HG02571 (cell line): Measurements from ENCODE around the gene CCDC116.
"Not testable (repeated sequence)": the region's sequence is repeated elsewhere in the genome, so short reads cannot be mapped to it uniquely, and the experiment has no call there.

ENCODE experiments used
- ATAC-seq: cut with Tn5 transposase; IDR thresholded peaks from one replicate; pipeline ENCODE4 v1.9.1; 2021; ENCODE audit warnings: mild to moderate bottlenecking, moderate library complexity; ENCODE audit not compliant: unreplicated experiment

The CCDC116 gene, protein sequence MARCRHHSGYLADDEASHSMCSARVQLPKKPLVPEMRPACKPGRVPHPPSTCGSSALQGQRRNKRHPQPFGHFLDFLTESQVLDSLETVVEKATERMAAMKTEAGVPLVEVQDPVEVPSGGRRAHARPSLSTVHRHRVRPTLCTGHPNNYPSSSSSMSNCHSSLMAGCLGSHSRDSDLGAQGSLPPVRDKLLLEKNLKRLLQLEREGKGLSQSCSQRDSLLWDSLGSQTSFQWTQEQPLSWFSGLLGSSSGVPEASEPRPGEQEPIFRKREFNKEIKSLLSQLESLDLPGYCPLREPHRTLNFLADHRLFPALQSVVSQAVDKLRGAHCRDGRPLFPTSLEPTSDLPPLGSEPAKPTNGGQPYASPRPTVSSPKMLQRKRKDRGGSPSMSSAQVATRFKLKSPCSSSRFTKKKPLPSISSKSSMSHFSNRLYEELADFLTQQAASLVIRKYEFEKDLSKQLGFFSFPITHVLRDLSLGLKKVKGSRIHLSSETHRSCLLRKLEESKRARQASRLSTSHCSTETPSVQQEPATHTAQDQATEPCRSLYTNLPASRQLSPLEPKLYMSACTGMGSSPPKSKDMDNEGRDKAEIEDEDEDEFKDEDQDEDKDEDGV

DNA sequence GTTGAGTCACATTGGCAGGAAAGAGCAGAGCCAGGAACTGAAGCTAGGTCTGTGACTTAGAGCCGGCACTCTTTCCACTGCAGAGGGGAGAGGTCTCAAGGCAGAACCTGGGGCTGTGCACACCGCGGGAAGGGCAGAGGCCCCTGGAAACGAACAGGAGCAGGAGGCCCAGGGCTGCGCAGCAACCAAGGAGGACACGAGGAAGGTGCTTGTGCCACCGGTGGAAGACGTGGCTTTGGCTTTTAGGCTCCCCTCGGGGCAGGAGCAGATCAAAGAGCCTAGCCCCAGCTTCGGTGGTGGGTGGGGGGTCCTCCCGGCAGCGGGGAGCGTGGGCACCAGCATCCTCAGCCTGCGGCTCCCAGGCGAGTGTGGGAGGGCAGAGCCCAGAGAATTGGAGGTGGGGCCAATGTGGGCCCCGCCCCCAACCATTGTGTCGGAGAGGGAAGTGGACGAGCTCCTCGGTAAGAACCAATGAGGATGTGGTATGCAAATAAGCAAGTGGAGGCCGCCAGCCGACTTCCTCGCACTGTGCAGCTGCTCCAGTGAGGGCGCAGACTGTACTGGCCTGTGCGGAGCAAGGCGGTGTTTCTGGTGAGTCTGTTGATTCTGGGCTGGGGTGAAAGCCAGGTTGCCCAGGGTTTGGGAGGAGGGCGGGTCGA, at the start of gene CCDC116:
CCDC116 (plus strand) TSS at position 524 of the 659 bp plus-strand sequence. CDS start 422 bp downstream, outside the sequence.
- no peak for ATAC-seq

DNA sequence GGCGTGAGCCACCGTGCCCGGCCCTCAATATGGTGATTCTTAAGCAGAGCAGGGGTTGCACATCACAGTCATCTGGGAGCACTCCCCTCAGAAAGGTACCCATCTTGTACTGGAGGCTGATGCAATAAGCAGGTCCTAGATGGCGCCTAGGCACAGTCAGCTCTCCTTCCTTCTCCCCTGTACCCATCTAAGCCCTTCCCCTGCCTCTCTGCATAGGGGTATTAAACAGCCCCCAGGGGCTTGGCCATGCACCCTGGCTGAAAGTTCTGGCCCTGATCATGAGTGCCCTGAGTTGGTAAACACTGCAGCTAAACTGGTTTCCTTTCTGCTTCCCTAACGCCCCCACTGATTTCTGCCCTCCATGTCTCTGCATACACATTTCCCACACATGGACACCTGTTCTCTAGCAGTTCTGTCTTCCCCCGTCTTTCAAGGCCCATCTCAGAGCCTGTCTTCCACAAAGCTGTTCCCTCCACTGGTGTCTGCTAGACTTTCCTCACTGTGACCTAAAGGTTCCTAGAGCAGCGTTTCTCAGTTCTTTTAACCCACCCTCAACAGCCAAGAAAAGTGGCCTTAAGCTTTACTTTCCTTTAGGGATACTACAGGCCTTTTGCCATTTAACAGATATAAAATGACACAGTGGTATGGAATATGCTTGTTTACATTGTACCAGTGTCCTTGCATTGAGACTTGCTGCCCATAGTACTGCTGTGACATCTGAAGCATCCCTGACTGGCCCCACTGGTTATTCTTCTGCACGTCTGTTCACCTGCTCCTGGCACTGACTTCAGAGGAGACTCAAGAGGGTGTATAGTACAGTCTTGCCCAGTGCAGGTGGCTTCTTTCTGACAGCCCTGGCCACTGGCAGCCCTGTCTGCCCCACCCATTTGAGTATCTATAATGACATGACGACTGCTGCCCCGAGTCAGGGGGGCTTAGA, 49.5 kb upstream of the CCDC116 start:
- no peak for ATAC-seq

DNA sequence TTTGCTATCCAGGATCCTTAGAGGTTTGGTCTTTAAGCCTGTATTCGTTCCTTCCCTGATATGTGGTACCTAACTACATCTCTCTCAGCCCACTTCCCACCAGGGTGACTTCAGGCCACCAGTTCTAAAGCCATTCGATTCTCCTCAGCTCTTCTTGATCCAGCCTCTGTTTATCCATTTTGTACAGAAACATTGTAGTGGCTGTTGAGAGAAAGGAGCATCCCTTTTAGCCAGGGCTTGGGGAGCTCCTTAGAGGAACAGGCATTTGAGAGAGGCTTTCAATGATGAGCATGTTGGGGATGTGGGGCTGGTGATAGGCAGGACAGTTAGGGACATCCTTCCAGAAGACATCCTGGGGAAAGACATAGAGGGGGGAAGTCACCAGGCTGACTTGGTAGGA, 47.2 kb upstream of the CCDC116 start:
- ATAC-seq: no peak

DNA sequence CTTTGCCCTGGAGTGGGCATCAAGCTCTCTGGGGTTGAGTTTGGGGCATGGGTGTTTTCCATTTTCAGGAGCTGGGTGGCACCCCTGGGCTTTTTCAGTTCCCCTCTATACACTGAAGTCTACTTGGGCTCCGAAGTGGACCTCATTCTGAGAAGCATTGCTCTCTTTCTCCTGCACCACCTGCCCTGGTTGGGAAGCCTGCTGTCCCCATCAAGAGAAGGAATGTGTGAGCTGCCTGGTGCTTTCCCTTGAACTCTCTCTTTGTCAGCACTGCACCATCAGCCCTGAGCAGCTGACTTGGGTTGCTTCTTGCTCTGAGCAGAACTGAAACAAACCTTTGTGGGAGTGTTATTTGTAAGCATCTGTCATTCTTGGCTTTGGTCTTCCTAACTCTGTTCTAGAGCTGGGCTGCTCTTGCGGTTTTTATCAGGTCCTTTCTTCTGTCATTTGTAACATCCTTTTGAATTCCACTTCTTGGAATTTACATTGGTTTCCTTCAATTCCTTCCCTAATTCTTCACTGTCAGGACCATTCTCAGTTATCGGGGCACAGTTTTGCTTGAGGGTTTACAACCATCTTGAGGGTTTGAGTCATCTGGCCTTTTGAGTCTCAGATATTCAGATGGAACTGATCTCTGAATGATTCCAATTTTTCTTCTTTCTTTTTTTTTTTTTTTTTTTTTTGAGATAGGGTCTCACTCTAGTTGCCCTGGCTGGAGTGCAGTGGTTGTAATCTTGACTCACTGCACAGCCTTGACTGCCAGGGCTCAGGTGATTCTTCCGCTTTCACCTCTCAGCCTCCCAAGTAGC, 44.6 kb upstream of the CCDC116 start:
- peak; percentile 85 for ATAC-seq

DNA sequence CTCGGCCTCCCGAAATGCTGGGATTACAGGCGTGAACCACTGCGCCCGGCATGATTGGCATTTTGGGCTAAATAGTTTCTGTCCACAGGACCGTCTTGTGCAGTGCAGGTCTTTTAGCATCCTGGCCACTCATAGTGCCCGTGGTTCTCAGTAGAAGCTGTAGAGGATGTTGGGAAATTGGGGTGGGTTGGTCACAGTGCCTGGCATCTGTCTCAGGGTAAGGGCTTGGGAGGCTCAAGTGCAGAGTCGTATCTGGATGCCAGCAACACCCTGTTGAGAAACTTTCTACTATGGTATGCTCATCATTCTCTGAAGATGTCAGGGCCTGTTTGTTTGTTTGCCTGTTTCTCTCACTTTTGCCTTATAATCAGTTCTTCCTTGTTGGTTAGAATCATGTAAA, 43.2 kb upstream of the CCDC116 start:
- ATAC-seq: no peak

DNA sequence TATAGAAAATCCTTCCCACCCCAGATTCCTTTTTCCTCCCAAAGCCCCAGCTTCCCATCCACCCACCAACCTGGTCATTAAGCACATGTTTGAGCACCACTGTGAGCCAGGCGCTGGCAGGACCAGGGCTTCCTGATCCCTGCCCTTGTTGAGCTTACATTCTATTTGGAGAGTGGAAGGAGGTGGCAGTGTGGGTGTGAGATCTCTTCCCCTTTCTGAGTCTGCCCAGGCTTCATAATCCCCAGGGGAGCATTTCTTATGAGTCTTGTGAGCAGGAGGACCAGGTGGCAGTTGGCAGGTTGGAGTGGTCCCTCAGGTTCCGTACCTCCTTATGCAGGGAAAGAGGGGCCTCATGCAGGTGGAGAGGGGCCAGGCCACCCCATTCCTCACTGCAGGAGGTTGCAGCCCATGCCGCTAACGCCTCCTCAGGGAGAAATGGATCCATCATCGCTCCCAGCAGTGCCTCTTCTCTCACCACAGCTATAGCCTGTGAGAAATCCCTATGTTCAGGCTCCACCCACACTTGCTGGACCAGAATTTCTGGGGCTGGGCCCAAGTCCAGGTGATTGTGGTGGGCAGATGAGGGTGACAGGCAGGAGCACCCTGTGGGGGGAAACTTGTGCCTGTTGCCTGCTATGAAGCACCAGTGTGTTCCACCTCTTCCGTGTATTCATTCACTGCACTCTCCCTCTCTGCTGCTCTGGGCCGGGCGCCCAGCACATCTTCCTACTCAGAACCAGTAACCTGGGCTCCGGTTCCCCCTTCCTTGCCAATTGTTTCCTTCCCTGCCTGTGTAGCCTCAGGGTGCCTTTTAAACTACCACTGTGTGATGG, 41.5 kb upstream of the CCDC116 start:
- no peak for ATAC-seq

DNA sequence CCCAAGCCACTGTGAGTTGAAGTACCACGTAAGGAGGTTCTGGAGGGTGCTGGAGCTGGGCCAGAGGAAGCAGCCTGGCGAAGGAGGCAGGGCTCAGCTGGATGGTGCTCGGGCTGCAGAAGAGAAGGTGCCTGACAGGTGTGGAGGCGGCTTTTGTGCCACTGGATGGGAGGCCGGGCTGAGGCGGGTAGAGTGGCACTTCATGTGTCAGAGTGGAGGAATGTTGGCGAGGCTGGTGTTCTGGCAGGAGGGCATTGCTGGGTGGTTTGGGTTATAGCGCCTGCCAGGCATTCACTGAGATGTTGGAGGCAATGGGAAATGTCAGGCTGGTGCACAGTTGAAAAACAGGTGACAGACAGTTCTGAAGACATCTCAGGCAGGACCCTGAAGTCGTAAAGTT, 40.9 kb upstream of the CCDC116 start:
- no peak for ATAC-seq

DNA sequence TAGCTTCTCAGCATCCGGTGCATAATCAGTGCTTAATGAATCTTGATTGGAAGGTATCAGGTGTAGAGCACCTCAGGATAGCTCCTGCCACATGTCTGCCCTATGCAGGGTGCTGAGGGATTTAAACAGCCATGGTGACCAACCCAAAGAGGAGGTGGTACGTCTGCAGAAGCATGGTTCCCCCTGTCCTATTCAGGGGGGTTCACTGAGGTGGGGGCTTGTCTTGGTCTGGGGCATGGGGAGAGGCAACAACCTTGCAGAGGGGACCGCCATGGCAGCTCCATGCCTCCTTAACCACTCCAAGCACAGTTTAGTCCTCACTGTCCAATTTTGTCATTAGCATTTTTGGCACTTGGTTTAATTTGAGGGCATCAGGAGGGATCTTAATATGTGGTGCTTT, 40.1 kb upstream of the CCDC116 start:
- ATAC-seq: no peak

DNA sequence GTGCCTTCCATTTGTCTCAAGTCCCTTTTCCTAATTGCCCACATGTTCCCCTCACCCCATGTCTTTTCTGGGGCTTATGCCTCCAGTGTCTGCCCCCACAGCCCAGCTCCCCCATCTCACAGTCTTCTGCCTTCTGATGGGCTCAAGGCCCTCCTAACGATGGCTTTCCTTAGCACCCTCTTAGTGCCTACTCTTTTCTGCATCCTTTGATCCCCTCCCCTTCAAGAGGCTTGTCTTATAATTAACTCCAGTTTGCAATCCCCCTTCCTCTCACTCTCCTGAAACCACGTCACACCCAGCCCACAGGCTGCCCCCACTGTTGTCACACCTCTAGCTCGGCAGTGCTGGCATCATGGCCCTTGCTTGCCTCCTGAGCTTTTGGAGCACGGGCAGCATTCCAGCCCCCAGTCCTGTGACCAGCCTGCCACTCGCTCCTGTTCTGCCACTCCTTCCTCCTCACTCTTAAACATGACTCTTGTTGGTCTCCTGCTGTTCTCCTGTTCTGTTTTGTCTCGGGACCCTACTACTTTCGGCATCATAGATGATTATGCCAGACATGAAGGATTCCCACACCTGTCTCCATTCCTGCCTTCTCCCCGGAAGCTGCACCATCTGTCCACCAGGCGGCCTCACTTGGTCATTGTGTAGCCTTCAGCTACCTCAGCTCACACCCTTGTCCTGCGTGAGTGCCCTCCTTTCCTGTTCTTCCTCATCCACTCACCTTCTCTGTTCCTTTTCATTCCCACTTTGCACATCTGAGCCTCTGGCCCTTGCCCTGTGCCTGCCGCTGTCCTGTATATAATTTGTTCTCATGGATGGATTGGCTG, 38.9 kb upstream of the CCDC116 start:
- ATAC-seq: no peak

DNA sequence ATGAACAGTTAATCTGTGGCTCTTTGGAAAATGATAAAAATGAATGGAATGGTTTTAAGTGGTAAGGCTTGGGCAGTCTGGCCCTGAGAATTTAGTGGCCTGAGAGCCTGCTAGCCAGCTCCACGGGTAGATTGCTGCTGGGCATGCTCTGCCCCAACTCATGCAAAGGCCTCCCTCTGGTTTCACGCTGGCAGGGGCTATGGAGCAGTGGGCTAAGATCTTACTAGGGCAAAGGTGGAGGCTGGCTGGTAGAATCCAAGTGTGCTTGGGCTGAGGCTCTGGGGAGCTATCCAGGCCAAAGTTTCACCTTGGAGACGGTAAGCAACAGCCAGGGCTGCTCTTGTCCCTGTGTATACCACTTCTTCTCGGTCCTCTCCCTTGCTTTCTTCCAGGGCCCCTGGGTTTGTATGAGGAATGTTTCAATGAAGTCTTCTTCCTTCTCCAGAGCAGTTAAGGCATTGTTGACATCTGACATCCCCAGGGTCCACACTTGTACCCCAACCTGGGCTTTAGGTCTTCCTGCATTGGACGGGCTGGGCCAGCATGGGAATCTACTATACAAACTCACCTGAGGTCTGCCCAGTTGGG, 37.6 kb upstream of the CCDC116 start:
- ATAC-seq: no peak

DNA sequence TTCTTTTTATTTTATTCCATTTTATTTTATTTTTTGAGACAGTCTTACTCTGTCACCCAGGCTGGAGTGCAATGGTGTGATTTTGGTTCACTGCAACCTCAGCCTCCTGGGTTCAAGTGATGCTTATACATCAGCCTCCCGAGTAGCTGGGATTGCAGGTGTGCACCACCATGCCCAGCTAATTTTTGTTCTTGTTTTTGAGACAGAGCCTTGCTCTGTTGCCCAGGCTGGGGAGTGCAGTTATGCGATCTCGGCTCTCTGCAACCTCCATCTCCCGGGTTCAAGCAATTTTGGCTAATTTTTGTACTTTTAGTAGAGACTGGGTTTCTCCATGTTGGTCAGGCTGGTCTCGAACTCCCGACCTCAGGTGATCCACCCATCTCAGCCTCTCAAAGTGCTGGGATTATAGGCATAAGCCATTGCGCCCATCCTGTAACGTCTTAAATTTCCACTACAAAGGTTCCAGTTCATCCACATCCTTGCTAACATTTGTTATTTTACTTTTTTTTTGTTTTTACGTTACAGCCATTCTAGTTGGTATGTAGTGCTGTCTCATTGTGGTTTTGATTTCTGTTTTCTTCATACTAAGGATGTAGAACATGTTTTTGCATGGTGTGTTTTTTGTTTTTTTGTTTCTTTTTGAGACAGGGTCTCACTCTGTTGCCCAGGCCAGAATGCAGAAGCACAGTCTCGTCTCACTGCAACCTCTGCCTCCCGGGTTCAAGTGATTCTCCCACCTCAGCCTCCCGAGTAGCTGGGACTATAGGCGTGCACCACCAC, 36.0 kb upstream of the CCDC116 start:
- not testable (repeated sequence) for ATAC-seq

DNA sequence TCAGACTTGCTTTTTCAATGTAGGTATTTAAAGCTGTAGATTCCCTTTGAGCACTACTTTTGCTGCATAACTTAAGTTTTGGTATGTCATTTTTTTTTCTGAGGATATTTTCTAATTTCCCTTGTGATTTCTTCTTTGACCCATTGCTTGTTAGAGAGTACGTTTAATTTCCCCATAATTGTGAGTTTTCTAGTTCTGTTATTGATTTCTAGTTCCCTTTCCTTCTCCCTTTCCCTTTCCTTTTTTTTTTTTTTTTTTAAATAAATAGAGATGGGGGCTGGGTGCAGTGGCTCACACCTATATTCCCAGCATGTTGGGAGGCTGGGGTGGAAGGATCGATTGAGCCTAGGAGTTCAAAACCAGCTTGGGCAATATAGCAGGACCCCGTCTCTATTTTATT, 34.3 kb upstream of the CCDC116 start:
- no peak for ATAC-seq

DNA sequence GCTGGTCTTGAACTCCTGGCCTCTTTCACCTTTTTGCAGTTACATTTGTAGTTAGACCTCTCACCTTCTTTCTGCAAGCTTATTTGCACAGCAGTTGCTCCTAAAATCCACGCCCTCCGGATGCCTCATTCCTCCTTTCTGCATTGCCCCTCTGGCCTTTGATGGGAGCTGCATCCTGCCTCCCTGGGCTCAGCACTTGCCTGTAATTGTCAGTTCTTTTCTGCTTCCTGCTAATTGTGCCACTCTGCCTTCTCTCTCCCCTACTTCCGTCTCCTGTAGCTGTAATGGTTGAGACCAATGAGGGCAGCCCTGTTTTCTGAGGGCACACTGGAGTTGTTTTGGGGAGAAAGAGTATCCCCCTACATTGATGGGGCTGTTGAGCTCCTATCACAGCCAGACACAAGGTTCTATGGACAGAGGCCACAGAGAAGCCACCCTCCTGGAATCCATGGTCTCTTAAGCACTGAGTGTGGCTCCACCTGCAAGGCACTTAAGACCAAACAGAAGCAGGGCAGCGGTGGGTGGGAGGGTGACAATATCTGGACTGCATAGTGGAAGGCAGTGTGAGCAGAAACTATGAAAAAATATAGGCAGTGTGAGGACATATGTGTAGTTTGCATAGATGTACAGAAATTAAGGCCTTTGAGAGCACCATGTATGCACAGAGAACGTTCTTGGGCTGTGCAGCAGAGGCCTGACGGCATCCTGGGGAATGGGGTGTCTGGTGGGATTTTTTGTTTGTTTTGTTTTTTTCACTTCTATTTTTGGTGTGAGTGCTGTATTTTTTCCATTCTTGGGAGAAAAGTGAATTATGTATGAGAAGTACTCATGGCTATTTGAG, 33.3 kb upstream of the CCDC116 start:
- no peak for ATAC-seq

DNA sequence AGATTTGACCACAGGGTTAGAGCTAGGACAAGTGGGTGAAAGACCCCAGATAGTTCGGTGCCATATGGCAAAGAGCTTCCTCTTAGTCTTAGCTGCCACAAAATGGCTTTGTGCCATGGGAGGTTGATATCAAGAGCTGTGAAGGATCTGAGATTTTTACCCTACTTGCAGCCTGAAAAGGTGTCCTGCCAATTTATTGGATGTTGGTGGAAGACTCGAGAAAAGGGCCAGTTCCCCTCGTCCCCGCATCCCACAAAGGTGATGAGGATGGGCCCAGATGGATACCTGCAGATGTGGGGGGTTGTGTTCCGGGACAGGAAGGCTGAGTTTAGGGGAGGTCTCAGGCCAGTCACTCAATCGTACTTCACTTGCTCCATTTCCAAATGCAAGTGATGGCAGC, 30.0 kb upstream of the CCDC116 start:
- ATAC-seq: no peak

DNA sequence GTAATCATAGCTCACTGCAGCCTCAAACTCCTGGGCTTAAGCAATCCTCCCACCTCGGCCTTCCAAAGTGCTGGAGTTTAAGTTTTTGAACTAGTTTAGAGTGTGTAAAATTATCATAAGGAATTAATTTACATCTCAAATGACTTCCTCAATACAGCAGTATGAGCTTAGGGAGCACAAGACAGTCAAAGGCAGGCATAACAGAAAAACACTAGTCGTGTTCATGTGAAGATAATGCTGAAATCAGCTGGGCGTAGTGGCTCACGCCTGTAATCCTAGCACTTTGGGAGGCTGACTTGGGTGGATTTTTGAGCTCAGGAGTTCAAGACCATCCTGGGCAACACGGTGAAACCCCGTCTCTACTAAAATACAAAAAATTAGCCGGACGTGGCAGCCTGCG, 28.6 kb upstream of the CCDC116 start:
- no peak for ATAC-seq

DNA sequence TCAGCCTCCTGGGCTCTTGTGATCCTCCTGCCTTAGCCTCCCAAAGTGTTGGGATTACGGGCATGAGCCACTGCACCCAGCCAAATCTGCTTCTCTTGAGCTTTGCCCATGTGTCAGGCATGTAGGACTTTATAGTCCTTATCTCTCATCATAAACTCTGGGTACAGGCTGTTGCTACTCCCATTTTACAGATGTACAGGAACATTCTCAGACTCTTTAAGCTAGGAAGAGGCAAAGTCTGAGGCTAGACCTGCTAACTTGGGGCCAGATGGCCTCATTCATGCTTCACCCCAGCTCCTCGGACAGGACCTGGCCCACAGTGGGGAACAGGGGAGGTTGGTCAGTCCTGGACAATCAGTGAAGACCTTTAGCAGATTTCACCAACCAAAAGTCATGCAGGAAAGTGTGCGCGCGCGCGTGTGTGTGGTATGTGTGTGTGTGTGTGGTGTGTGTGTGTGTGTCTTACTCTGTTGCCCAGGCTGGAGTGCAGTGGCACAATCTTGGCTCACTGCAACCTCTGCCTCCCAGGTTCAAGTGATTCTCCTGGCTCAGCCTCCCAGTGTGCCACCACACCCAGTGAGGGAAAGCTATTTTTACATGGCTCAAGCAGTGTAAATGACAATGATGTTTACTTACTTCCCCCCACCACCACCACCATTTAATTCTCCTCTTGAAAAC, 26.5 kb upstream of the CCDC116 start:
- ATAC-seq: no peak
